NCI-H187 treated with DMSO at 0.1 percent for 48 hours (cell line): ENCODE results near the gene PLK2.

ENCODE experiments used
- DNase-seq: peaks from one replicate; lab custom pipeline; 2025; lab: John Stamatoyannopoulos, UW

Gene PLK2

GRCh38 chr5:58460002-58460731 lies at the start of gene PLK2:
PLK2 (minus strand) TSS chr5:58460086; CDS start chr5:58459959, 127 bp downstream.
- no peak for DNase-seq

- DNase-seq: no peak
Observed at GRCh38 chr5:58507715-58508114, 47.8 kb upstream of the PLK2 start.

DNA sequence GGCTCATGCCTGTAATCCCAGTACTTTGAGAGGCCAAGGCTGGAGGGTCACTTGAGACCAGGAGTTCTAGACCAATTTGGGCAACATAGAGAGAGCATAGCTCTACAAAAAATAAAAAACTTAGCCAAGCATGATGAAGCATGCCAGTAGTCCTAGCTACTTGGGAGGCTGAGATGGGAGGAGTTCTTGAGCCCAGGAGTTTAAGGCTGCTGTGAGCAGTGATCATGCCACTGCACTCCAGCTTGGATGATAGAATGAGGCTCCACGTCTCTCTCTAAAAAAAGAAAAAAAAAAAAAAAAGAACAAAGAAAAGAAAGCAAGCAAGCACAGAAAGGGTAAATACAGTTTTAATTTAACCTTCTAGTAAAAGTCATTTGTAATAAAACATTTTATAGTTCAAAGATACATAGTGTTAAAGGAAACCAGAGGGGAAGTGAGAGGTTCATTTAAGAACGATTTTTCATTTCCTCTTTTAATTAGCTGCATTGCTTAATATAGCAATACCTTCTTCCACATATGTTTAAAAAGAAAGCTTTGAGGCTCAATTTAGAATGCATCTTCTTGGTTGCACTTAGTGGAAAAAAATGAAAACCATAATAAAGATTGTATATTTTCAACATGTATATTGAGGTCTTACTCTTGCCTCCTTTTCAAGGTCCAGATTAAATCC lies 46.2 kb upstream of the PLK2 start:
- no peak for DNase-seq

- DNase-seq: no peak
Observed at GRCh38 chr5:58505502-58505901, 45.6 kb upstream of the PLK2 start.

DNA sequence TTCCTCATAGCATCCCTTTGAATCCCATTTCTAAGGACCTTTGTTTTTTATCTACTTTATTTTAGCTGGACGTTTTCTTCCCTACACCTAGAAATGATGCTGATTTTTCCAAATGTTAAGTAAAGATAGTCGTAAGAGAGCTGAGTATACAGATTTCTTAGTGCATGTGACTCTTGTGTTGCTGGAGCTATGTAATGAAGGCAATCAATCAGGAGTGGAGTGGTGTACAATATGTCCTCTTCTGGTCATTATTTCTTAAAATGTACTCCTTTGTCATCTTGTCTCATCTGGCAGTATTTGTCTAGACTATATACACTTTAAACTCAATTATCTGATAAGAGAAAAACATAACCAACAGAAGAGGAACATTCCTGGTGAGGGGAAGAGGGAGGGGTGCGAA lies 44.9 kb upstream of the PLK2 start:
- peak; percentile 47 for DNase-seq

DNA sequence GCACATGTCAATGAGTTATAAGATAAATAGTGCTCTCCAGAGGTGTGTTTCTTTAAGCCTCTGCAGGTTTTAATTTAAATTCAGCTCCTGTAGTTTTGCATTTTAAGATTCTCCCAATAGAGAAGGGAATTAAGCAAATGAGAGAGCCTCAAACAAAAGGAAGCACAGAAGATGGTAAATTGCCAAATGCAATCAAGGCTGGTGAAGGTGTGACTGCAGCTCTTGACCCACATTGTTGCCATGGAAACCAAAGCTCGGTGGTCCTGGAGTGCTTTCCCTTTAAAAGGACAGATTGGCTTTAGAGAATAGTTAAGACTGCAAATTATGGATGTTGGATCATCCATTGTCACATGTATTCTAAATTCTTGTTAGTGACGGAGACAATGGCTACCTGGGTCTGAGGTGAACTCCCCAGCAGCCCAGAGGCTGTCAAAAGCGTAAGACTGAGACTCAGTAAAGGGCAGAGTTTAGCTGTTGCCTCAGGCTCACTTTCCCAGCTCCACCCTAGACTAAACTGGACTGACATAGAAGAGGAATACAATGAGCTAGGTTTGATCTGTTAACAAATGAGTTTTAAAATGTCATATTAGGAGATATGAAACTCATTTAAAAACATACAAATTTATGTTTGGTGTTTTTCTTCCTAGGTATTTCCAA lies 43.6 kb upstream of the PLK2 start:
- no peak for DNase-seq

DNA sequence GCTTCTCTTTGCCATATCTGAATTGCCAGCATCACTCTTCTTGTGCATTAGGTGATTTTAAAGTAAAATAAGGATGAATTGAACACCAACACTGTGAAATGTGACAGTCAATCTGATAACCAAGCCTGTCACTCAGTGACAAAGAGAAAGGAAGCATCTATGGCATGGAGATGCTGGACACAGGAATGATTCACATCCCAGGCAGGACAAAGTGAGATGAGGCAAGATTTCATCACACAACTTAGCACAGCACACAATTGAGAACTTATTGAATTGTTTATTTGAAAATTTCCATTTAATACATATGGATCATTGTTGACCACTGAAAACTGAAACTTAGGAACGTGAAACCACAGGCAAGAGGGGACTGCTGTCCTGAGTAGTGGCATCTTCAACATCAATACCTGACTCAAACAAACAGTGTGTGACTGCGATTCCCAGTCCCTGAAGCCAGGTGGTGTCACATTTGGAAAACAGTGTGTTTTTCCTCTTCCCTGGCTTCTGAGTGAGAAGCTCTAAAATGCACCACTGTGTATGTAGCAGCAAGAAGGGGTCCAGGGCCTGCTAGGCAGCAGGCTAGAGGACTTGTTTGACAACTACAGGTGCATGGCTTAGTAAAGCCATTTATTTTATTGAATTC lies 42.0 kb upstream of the PLK2 start:
- no peak for DNase-seq

DNA sequence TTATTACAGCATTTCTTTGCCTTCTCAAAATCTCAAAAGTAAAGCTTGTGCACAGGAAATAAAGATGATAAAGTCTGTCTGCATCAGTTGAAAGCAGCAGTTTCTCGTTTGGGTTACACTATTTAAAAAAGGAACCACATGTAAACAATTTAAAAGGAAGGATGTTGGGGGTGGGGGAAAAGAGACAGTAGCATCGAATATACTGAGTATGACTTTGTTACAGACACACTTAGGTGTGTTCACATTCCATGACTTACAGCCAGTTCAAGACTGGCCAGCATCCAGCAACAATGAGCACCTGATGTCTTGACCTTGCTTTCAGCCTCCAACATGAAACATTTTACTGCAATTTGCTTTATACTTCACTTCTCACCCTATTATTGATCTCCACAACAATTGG lies 40.1 kb upstream of the PLK2 start:
- no peak for DNase-seq

DNA sequence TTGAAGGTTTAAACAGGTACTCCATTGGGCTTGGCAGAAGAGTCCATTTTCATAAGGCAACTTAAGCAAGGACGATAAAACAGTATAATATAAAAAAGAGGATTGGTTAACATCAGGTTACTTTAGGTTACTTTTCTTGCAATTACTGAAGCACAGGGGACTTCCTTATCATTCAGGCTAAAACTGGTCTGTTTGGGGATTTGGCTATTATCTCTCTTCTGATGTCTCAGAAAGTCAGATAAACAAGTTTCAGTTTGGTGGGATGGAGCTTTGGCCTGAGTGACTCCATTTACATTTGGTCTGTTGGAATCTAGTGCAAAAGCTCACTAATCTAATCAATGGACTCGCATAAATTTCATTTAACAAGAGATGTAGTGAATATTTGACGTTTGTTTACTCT lies 39.3 kb upstream of the PLK2 start:
- DNase-seq: no peak

DNA sequence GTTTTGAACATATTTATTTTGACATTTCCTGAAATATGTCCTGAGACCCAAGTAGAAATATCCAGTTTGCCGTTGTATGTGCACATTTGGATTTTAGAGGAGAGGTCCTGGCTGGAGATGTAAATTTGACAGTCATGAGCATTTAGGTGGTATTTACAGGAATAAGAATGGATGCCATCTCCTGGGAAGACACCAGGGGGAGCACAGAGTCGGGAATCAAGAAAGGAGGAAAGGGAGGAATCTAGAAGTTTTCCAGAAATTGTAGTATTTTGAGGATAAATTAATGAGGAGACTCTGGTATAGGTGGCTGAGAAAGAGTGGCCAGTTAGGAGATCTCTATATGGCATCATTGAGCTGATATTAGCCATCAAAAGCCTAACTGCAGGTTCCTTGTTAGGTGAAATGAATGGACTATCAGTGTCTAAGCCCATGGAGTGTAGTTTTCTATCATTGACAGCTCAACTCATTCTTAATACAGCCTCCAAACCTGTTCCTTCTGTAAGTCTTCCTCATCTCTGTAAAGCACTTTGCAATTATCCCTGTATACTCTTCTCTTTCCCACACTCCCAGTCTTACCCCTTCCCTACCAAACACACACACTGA lies 38.6 kb upstream of the PLK2 start:
- DNase-seq: no peak

DNA sequence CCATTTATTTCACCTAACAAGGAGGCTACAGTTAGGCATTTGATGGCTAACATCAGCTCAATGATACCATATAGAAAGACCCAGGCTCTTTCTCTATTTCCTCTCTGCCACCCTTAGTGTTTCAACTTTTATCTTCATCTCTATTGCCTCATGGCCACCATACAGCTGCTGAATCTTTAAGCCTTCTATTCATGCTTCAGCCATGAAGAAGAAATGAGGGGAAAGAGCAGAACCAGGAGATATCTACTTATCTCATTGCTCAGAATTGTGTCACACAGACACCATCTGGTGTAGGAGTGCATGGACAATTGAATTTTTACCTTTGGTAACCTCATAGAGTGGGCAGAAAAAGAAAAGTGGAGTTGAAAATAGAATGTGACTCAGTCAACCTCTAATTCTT lies 38.0 kb upstream of the PLK2 start:
- no peak for DNase-seq

- no peak for DNase-seq
Observed at GRCh38 chr5:58497386-58497785, 37.5 kb upstream of the PLK2 start.

DNA sequence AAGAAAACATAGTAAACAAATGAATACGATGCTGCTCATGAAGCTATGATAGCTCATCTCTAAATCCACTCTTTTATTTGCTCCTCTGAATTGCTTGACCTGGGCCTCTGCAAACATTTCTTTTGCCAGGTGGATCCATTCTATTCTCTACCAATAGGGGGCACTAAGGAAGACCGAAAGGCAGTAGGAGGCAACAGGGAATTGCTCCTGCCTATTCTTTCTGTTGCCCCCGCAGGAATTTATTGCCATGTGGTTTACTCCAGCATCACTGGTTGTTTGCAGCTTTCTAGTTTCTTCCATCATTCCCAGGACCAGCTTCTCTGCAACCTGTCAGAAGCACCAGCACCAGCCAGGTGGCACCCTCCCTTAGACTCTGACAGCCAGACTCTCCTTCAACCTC lies 36.6 kb upstream of the PLK2 start:
- no peak for DNase-seq

GRCh38 chr5:58493141-58493540 lies 33.3 kb upstream of the PLK2 start:
- DNase-seq: no peak

DNA sequence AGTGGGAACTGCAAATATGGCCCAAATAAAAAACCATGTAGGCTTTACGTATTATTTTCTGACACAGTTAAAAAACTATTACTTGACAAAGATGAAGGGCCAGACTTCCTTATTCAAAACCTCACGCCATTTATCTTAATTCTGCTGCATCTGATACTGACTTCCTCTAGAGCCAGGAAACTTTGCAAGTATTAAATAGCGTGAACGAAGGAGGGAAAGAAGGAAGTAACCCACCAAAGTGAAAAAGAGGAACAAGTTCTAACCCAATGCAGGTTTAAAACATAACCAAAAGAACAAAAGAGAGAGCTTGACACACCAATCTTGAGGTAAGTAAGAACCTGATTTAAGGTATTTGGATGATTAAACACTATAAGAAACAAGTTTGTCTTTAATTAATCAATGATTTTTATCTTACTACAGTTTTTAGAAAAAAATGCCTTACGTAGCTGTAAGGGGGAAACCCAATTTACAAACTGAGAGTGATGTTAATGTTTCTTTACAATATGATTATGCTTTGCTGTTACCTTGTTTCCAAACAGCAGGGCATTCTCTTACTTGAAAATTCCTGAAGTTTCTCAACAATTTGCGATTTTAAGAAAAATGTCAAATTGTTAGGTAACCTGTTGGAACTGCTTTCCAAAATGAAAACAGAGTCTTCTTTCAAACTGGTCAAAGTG lies 31.5 kb upstream of the PLK2 start, which contains the start of gene GAPT:
TSS of gene GAPT (plus strand) at position 220 of the 677 bp plus-strand sequence. CDS start 3,102 bp downstream, outside the sequence.
- no peak for DNase-seq

DNA sequence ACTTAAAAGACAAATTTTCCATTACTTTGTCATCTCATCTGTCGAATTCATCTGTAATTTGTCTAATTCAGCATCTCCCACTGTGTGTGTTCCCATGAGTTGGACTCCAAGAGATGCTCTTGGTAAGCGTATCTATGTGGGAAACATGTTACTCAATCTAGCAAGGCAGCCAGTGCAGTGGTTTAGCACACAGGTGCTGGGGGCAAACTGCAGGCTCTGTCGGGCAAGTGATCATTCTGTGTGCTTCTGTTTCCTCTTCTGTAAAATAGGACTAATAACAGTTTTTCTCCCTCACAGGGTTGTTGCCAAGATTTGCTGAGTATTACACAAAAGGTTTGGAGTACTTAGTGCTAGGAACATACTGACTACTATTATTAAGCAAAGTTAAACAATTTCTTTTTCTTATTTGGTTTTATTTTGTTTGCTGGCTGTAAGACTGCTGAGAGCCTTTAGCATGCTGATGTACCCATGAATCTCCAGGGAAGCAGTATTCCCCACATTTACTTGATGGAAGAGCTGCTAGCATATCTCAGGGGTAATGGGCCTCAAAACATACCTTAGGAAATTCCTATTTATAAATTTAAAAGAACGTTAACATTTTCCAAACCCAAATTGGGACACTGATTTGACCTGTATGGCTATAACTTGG lies 30.6 kb upstream of the PLK2 start:
- no peak for DNase-seq

DNA sequence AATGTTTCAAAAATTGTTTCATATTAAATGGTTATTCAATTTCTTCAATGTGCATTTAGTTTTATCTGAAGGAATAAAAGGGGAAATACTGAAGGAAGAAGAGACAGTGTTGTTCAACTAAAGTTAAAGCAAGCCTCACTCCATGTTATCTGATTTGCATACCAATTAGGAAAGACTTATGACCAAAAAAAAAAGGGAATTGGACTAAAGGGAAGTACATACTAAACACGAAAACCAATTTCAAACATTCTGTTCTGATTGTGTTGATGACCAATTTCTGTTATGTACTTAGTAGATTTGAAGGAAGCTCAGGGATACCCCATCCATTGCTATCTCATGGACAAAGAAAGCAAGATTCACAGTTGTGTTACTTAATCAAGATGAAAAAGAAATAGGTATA lies 26.4 kb upstream of the PLK2 start:
- no peak for DNase-seq

GRCh38 chr5:58484505-58484904 lies 24.6 kb upstream of the PLK2 start:
- DNase-seq: no peak

GRCh38 chr5:58482536-58482935 lies 22.6 kb upstream of the PLK2 start:
- no peak for DNase-seq

DNA sequence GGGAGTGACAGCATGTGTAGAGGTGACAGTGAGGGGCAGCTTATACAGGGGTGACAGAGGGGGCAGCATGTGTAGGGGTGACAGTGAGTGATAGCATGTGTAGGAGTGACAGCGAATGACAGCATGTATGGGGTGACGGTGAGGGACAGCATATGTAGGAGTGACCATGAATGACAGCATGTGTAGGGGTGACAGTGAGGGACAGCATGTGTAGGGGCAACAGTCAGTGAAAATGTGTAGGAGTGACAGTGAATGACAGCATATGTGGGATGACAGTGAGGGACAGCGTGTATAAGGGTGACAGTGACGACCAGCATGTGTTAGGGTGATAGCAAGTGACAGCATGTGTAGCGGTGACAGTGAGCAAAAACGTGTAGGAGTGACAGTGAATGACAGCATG lies 21.9 kb upstream of the PLK2 start:
- DNase-seq: no peak

DNA sequence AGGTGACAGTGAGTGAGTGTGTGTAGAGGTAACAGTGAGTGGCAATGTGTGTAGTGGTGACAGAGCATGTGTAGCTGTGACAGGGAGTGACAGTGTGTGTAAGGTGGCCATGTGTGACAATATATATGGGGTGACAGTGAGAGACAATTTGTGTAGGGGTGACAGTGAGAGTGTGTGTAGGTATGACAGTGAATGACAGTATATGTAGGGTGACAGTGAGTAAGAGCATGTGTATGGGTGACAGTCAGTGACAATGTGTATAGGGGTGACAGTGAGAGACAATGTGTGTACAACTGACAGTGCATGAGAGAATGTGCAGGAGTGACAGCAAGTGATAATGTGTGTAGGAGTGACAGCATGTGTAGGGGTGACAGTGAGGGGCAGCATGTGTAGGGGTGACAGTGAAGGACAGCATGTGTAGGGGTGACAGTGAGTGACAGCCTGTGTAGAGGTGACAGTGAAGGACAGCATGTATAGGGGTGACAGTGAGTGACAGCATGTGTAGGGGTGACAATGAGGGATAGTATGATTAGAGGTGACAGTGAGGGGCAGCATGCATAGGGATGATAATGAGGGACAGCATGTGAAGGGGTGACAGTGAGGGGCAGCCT lies 21.3 kb upstream of the PLK2 start:
- no peak for DNase-seq
